Mucosa of descending colon (tissue), 3 donors: ENCODE measurements around the gene SRD5A3. TPM values are rescaled to one million over a fixed set of nuclear protein-coding genes. Genes with fewer than 3 reads are reported as not detected.

Experiments used
- ATAC-seq: fragments of 200-7000 bp; cut with Tn5 transposase; one replicate; pipeline ENCODE4 v1.9.1; 2020; ENCODE audit warnings: mild to moderate bottlenecking, moderate library complexity
- DNase-seq, 3 donors: peaks; one replicate each; pipeline ENCODE4 v3.0.0-alpha.2; 2020
- H3K36me3 ChIP-seq: fragments of 200-600 bp; one replicate; pipeline ENCODE4 v1.8.0; 2021; ENCODE audit warnings: low read depth, mild to moderate bottlenecking
- H3K4me1 ChIP-seq: fragments of 200-600 bp; one replicate; pipeline ENCODE4 v1.8.0; 2021; ENCODE audit warnings: low read depth, mild to moderate bottlenecking
- H3K4me3 ChIP-seq: fragments of 200-600 bp; one replicate; pipeline ENCODE4 v1.8.0; 2021; ENCODE audit warnings: mild to moderate bottlenecking
- H3K9me3 ChIP-seq: fragments of 200-600 bp; one replicate; pipeline ENCODE4 v1.8.0; 2021; ENCODE audit warnings: mild to moderate bottlenecking
- CTCF ChIP-seq: fragments of 200-600 bp; IDR thresholded peaks from one replicate; pipeline ENCODE4 v1.8.0; 2022; ENCODE audit warnings: antibody characterized with exemption, mild to moderate bottlenecking
- intact Hi-C, 2 donors: fragments of 100-400 bp; cut with DNase I in 1 of 2; cut with micrococcal nuclease in 1 of 2; formaldehyde crosslinking; loops; one replicate each; pipeline versions ENCODE4 v1.11.0 to v1.11.1; 2022; cut with DNase I, micrococcal nuclease
- total RNA-seq, 3 donors: library from RNA; stranded (reverse); fragmentation: NEBNext Ultra II Directional in 2 of 3; extraction: Animal tissue kit (Norgen Biotek cat#: 25700) in 2 of 3; gene quantifications; one replicate each; pipeline versions ENCODE4 v1.2.1 to v1.2.4, GENCODE V29; 2021 to 2023
- donor health status: DM: no; HTN: no; CAD: no; lungs with moderate emphysema.
- donor health status: DM: no; HTN: no; CAD: no.
- donor health status: DM: no; HTN: yes; CAD: no.

Gene SRD5A3
- total RNA-seq, 3 donors from 2014 or later: 5.9 to 14.7 (median 14.0) TPM

DNA sequence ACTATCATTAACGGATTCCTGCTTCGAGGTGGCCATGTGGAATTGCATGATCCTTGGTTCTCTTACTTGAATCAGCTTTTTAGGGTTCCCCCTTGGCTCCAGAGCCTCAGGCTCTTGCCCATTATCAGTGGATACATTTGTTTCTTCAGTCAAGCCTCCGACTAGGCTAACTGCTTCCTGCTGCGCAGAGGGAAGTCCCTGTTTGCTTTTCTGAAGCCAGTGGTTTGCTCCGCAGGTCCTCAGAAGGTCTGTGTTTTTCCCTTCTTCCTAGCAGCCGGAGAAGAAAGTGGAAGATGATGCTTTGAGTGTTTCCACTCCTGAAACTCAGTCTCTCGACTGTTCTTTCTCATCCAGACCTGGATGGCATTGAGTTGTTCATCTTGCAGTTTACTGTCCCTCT is 20.6 kb downstream of the SRD5A3 start:
- TF ChIP-seq CTCF: no peak
- intact Hi-C loops: no loop called here
- no peak for DNase-seq
- H3K4me3 ChIP-seq: no peak overlapping the region
- H3K36me3 ChIP-seq: no peaks in the 10 kb centered on the region
- no peaks in the 10 kb centered on the region for H3K4me1 ChIP-seq
- no peak for ATAC-seq
- H3K9me3 ChIP-seq: no peaks in the 10 kb centered on the region

GRCh38 chr4:55367084-55367722 is 21.2 kb downstream of the SRD5A3 start:
- intact Hi-C loops: no loop called here
- no peaks in the 10 kb centered on the region for H3K4me1 ChIP-seq
- H3K36me3 ChIP-seq: no peaks in the 10 kb centered on the region
- H3K4me3 ChIP-seq: no peak overlapping the region
- ATAC-seq (no peak), DNase-seq (no peak)
- TF ChIP-seq CTCF: no peak
- no peaks in the 10 kb centered on the region for H3K9me3 ChIP-seq

DNA sequence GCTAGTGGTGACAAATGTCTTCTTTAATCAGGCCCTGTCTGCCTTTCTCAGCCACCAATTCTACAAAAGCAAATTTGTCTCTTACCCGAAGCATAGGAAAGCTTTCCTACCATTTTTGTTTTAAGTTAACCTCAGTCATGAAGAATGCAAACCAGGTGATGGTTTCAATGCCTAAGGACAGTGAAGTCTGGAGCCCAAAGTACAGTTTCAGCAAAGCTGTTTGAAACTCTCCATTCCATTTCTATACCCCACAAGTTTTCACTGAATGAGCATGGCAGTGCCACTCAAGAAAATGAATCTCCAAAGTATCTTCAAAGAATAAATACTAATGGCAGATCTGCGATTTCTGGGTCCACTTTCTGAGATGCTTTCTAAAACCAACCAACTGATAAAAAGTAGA is 23.9 kb downstream of the SRD5A3 start:
- ATAC-seq (no peak), DNase-seq (no peak)
- no peaks in the 10 kb centered on the region for H3K9me3 ChIP-seq
- no peaks in the 10 kb centered on the region for H3K4me1 ChIP-seq
- no peak for TF ChIP-seq CTCF
- no peak overlapping the region for H3K4me3 ChIP-seq
- intact Hi-C loops: no loop called here
- no peaks in the 10 kb centered on the region for H3K36me3 ChIP-seq

DNA sequence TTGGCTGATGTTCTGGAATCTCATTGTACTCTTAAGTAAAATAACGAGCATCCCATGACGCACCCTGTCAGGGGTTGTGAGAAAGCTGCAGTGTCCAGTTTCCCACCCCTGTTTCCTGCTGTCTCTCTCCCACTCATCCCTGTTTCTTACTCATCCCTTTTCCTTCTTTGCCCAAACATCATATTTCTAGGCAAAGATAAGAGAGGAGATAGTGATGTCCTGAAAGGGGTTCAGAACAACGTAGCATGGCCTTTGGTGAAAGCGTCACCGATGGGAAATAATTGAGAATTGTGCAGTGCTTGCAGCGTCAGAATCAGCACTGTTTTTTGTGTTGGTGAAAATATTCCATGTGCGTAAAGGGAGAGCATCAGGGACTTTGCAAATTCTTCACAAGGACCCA is 26.2 kb downstream of the SRD5A3 start:
- TF ChIP-seq CTCF: no peak
- no peak for DNase-seq
- intact Hi-C loops: no loop called here
- ATAC-seq: no peak
- Histone ChIP-seq H3K4me3 (no peak overlapping the region), H3K36me3 (no peaks in the 10 kb centered on the region), H3K9me3 (no peaks in the 10 kb centered on the region), H3K4me1 (no peaks in the 10 kb centered on the region)

DNA sequence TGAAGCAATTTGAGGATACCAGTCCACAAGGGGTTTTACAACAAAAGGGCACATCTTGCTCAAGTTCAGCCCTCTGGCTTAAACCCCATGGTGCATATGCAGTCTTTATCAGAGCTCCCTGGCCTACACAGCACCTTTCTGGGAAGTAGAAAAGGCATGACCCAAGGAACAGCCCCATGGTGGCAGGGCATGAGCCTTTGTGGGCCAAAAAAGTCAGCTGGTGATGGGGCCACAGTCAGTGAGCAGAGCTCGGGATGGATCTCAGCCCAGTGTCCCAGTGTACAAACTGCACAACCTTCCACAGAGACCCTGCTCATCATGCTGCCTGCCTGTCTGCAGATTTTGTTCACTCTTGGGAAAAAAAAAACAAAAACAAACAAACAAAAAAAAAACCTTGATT is 27.4 kb downstream of the SRD5A3 start:
- DNase-seq: no peak
- no peaks in the 10 kb centered on the region for H3K36me3 ChIP-seq
- no peak for TF ChIP-seq CTCF
- ATAC-seq: no peak
- H3K4me1 ChIP-seq: no peaks in the 10 kb centered on the region
- no peaks in the 10 kb centered on the region for H3K9me3 ChIP-seq
- H3K4me3 ChIP-seq: no peak overlapping the region
- intact Hi-C loops: no loop called here

DNA sequence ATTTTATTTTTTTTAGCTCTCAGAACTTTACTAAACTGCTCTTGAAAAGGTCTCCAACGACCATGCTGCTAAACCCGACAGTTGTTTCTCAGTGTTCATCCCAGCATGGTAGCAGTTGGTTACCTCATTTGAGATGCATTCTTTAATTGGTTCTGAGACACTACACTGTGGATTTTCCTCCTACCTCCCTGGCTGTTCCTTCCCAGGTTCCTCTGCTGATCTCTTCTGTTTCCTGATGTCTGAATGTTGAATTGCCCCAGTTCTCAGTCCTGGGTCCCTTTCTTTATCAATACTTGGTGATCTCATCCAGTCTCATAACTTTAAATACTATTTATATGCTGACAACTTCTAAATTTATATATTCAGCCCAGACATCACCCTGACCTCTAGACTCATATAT is 30.7 kb downstream of the SRD5A3 start:
- DNase-seq (no peak), ATAC-seq (no peak)
- H3K4me3 ChIP-seq: no peak overlapping the region
- TF ChIP-seq CTCF: no peak
- no peaks in the 10 kb centered on the region for H3K4me1 ChIP-seq
- intact Hi-C loops: no loop called here
- H3K36me3 ChIP-seq: no peaks in the 10 kb centered on the region
- H3K9me3 ChIP-seq: no peaks in the 10 kb centered on the region
